GM12878 (cell line): ENCODE measurements around the gene TTLL7. TPM values are rescaled to one million over a fixed set of nuclear protein-coding genes. Genes with fewer than 3 reads are reported as not detected.

Source experiments
- ATAC-seq: fragments of 200-7000 bp; cut with Tn5 transposase; 3 replicates; pipeline ENCODE4 v1.9.1; 2020; ENCODE audit warnings: mild to moderate bottlenecking, moderate library complexity
- BruUV-seq: library from RNA; stranded (reverse); fragments of 400-500 nt; replicated peaks from 2 replicates; lab custom pipeline; 2021; lab: Mats Ljungman, UMichigan
- CTCF ChIA-PET: fragments of 300-600 bp; sonication (Branson Sonifier 250); formaldehyde crosslinking; extraction: SDS; loops from one replicate; lab custom pipeline; 2021; ENCODE audit warnings: inconsistent platforms; lab: Yijun Ruan, JAX
- POLR2A ChIA-PET: fragments of 350-600 bp; formaldehyde crosslinking; extraction: SDS; loops from one replicate; lab custom pipeline; 2021; ENCODE audit warnings: inconsistent platforms; lab: Charles Lee
- RAD21 ChIA-PET: fragments of 300-600 bp; sonication (Branson Sonifier 250); formaldehyde crosslinking; loops from one replicate; lab custom pipeline; 2023; ENCODE audit warnings: antibody characterized with exemption; ENCODE audit not compliant: unreplicated experiment; lab: Charles Lee
- SMC1A ChIA-PET: fragments of 300-600 bp; sonication (Branson Sonifier 250); formaldehyde crosslinking; loops from one replicate; lab custom pipeline; 2023; ENCODE audit not compliant: unreplicated experiment, uncharacterized antibody; lab: Charles Lee
- DNase-seq: peaks from one replicate; pipeline ENCODE4 v3.0.0-alpha.2; 2011; ENCODE audit warnings: low read depth, low spot score
- FAIRE-seq: peaks from 3 replicates; lab custom pipeline; 2011; peaks lifted over from hg19 to GRCh38; lab: Jason Lieb, UNC
- H2AFZ ChIP-seq: 2 replicates; pipeline ENCODE4 v1.6.0; 2011; ENCODE audit warnings: low read depth, low read length, control low read depth; ENCODE audit not compliant: control insufficient read depth
- H3K27ac ChIP-seq: 2 replicates; pipeline ENCODE4 v1.5.1; 2011; ENCODE audit warnings: control low read depth; ENCODE audit not compliant: control insufficient read depth, insufficient read depth
- H3K27me3 ChIP-seq, 2 experiments: replicated peaks in 1 of 2; 2 replicates each; pipeline versions ENCODE4 v1.6.0 to v1.6.1; 2011; ENCODE audit warnings: low read length in 1 of 2; ENCODE audit not compliant: control insufficient read depth in 2 of 2, insufficient read depth in 2 of 2
- H3K36me3 ChIP-seq, 2 experiments: 2 replicates each; pipeline ENCODE4 v1.5.1; 2011; ENCODE audit warnings: low read length in 1 of 2; ENCODE audit not compliant: control insufficient read depth in 2 of 2, insufficient read depth in 2 of 2
- H3K4me1 ChIP-seq: 2 replicates; pipeline ENCODE4 v1.6.1; 2011; ENCODE audit warnings: mild to moderate bottlenecking, low read length, moderate library complexity, mixed read lengths; ENCODE audit not compliant: control insufficient read depth, insufficient read depth
- H3K4me2 ChIP-seq: 2 replicates; pipeline ENCODE4 v1.6.0; 2011; ENCODE audit warnings: control low read depth; ENCODE audit not compliant: control insufficient read depth, insufficient read depth
- H3K4me3 ChIP-seq: fragments of 200-600 bp; sonication (generic); 2 replicates; pipeline ENCODE4 v1.5.1; 2016
- H3K79me2 ChIP-seq: 2 replicates; pipeline ENCODE4 v1.6.0; 2011; ENCODE audit warnings: low read length; ENCODE audit not compliant: control insufficient read depth, insufficient read depth
- H3K9ac ChIP-seq: 2 replicates; pipeline ENCODE4 v1.8.0; 2011; ENCODE audit warnings: low read length, control low read depth, mixed read lengths; ENCODE audit not compliant: control insufficient read depth, insufficient read depth
- H3K9me3 ChIP-seq: replicated peaks from 3 replicates; pipeline ENCODE4 v1.5.1; 2011; ENCODE audit warnings: mild to moderate bottlenecking, low read length; ENCODE audit not compliant: control insufficient read depth, insufficient read depth
- H4K20me1 ChIP-seq: 2 replicates; pipeline ENCODE4 v1.6.0; 2011; ENCODE audit not compliant: control insufficient read depth, insufficient read depth
- FOS ChIP-seq: IDR thresholded peaks from 3 replicates; pipeline ENCODE4 v1.6.1; 2011; ENCODE audit warnings: borderline replicate concordance; ENCODE audit not compliant: insufficient read length; ENCODE audit errors: extremely low read depth
- IKZF1 ChIP-seq: fragments of 450-650 bp; conservative IDR thresholded peaks from 2 replicates; pipeline ENCODE4 v1.6.1; 2017; ENCODE audit warnings: antibody characterized with exemption, mild to moderate bottlenecking
- MTA3 ChIP-seq: IDR thresholded peaks from 2 replicates; pipeline ENCODE4 v1.6.1; 2012; ENCODE audit warnings: low read length, inconsistent platforms, borderline replicate concordance
- NFYA ChIP-seq: IDR thresholded peaks from 2 replicates; pipeline ENCODE4 v1.6.1; 2011; ENCODE audit warnings: low read depth, mild to moderate bottlenecking, low read length, improper control_type of control experiment, borderline replicate concordance
- SUPT20H ChIP-seq: IDR thresholded peaks from 2 replicates; pipeline ENCODE4 v1.6.1; 2011; ENCODE audit warnings: low read depth, mild to moderate bottlenecking, low read length, moderate library complexity, borderline replicate concordance; ENCODE audit not compliant: control insufficient read depth
- TARDBP ChIP-seq: IDR thresholded peaks from 2 replicates; pipeline ENCODE4 v1.6.1; 2016; ENCODE audit warnings: borderline replicate concordance
- ZNF207 ChIP-seq: fragments of 450-650 bp; IDR thresholded peaks from 2 replicates; pipeline ENCODE4 v1.6.1; 2014; ENCODE audit warnings: antibody characterized with exemption, mild to moderate bottlenecking, borderline replicate concordance
- ZNF24 ChIP-seq: fragments of 450-650 bp; IDR thresholded peaks from 2 replicates; pipeline ENCODE4 v1.6.1; 2017; ENCODE audit warnings: antibody characterized with exemption, mild to moderate bottlenecking
- WGBS: methylation state at CpG from one replicate; pipeline ENCODE4 v1.1.6; 2016; ENCODE audit warnings: low lambda C conversion rate; ENCODE audit not compliant: insufficient replicate concordance, insufficient coverage; ENCODE audit errors: missing lambda C conversion rate; 5-methylcytosine and 5-hydroxymethylcytosine counted together
- in situ Hi-C: fragments of 300-500 bp; cut with MboI; formaldehyde crosslinking; loops from 9 replicates; pipeline ENCODE4 v1.14.3; 2018; ENCODE audit warnings: mixed read lengths
- intact Hi-C: fragments of 100-400 bp; cut with micrococcal nuclease; formaldehyde crosslinking; loops from one replicate; pipeline ENCODE4 v1.14.2; 2022; ENCODE audit not compliant: unreplicated experiment
- polyA plus RNA-seq, 11 experiments: library from polyadenylated mRNA; depleted of rRNA in 4 of 11; unstranded in 6 of 11; stranded (reverse) in 5 of 11; fragments of >200 nt; fragmentation: Nextera tagmentation in 4 of 11; fragmentation: Illumina TruSeq in 1 of 11; extraction: Ambion mirVana in 4 of 11; extraction: Trizol in 1 of 11; gene quantifications; 1 replicate in 1 of 11; 2 replicates in 10 of 11; pipeline versions ENCODE4 v1.2.1 to v1.2.3, GENCODE V29; 2011 to 2016; ENCODE audit warnings: inconsistent platforms in 2 of 11, missing spikeins in 2 of 11, low read depth in 1 of 11
- total RNA-seq, 4 experiments: library from RNA; depleted of rRNA in 3 of 4; stranded (reverse); fragments of >200 nt in 3 of 4; fragmentation: Illumina TruSeq in 1 of 4; extraction: Trizol in 1 of 4; gene quantifications; 2 replicates each; pipeline versions ENCODE4 v1.2.1 to v1.2.3, GENCODE V29; 2013 to 2021
- TF ChIP-seq, protein P1 (sequence below): fragments of 450-650 bp; formaldehyde crosslinking; IDR thresholded peaks from 2 replicates; pipeline ENCODE4 v1.5.0; 2022; ENCODE audit warnings: mild to moderate bottlenecking, missing genetic modification characterization

The TTLL7 gene
- total and polyA plus RNA-seq, 10 of the 15 experiments (the other 5 are each of a cell fraction or from before 2014, with no cell fraction given) = 0.03 to 1.4 (median 0.61) TPM

DNA sequence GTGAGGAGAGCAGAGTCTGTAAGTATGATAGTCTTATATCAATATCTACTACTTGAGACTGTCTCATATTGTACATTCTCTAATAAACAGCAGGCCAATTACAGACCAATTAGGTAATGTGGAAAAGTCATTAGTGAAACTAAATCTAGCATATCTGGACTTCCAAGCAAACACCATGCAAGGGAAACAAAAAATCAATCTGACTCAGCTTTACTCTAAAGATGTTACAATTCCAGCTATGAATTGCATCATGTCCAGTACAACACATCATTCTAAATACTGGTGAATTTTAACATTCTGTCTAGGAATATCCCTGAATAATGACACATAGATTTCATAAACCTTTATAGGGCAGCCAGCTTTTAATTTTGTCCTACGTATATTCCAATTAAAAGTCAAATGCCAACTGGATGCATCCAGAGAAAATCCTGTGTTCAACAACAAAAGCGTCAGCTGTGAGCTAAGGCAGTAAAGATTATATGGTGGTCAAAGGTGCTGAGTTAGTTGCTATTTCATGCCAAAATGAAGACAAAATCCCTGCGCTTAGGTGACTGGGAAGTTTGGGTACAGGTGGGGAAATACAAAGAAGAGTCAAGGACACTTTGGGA is 159.3 kb downstream of the TTLL7 start:
- Histone ChIP-seq H3K79me2 (no peaks in the 10 kb centered on the region), H4K20me1 (no peaks in the 10 kb centered on the region), H3K4me1 (no peaks in the 10 kb centered on the region), H3K9me3 (no peaks in the 10 kb centered on the region), H3K4me3 (no peak overlapping the region), H3K27ac (no peak overlapping the region), H3K4me2 (no peak overlapping the region), H3K27me3 (no peaks in the 10 kb centered on the region), H3K9ac (no peak overlapping the region), H2AFZ (no peak overlapping the region), H3K36me3 (no peaks in the 10 kb centered on the region)
- in situ Hi-C loops (no loop called here), intact Hi-C loops (no loop called here)
- ChIA-PET RAD21 (no interaction called here), POLR2A (no interaction called here), CTCF (no interaction called here), SMC1A (interaction anchor here (0.9 kb wide), 1 partner anchor 10 kb away, joined by 3 read pairs; no protein-coding TSS in a partner anchor)
- ATAC-seq (no peak), DNase-seq (no peak), FAIRE-seq (no peak)
- BruUV-seq = no TSS peak
- TF ChIP-seq ZNF207 (no peak), NFYA (no peak), ZNF24 (no peak), SUPT20H (no peak), IKZF1 (no peak), MTA3 (no peak), FOS (no peak), TARDBP (no peak)
- TF ChIP-seq, protein P1, sequence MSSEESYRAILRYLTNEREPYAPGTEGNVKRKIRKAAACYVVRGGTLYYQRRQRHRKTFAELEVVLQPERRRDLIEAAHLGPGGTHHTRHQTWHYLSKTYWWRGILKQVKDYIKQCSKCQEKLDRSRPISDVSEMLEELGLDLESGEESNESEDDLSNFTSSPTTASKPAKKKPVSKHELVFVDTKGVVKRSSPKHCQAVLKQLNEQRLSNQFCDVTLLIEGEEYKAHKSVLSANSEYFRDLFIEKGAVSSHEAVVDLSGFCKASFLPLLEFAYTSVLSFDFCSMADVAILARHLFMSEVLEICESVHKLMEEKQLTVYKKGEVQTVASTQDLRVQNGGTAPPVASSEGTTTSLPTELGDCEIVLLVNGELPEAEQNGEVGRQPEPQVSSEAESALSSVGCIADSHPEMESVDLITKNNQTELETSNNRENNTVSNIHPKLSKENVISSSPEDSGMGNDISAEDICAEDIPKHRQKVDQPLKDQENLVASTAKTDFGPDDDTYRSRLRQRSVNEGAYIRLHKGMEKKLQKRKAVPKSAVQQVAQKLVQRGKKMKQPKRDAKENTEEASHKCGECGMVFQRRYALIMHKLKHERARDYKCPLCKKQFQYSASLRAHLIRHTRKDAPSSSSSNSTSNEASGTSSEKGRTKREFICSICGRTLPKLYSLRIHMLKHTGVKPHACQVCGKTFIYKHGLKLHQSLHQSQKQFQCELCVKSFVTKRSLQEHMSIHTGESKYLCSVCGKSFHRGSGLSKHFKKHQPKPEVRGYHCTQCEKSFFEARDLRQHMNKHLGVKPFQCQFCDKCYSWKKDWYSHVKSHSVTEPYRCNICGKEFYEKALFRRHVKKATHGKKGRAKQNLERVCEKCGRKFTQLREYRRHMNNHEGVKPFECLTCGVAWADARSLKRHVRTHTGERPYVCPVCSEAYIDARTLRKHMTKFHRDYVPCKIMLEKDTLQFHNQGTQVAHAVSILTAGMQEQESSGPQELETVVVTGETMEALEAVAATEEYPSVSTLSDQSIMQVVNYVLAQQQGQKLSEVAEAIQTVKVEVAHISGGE (CRISPR knock-in tag) = no peak
- WGBS = 53% methylated on average over 3 of the region's 3 CpGs
